H9 (cell line): ENCODE measurements around the gene SLC35A2. TPM values are rescaled to one million over a fixed set of nuclear protein-coding genes. Genes with fewer than 3 reads are reported as not detected.
A peak's percentile ranks its signal among the peaks of the same experiment; 100 is the strongest.

Source experiments
- DNase-seq: peaks from one replicate; pipeline ENCODE4 v3.0.0-alpha.2; 2017
- H2AFZ ChIP-seq: one replicate; pipeline ENCODE4 v1.6.1; 2013; ENCODE audit warnings: mild to moderate bottlenecking, low read length, control low read depth, moderate library complexity
- H2AK5ac ChIP-seq: 2 replicates; pipeline ENCODE4 v1.6.1; 2013; ENCODE audit warnings: low read length, control low read depth, mixed read lengths; ENCODE audit not compliant: insufficient read length
- H2BK120ac ChIP-seq: one replicate; pipeline ENCODE4 v1.6.1; 2013; ENCODE audit warnings: low read depth, mild to moderate bottlenecking, low read length, control low read depth, inconsistent platforms; ENCODE audit not compliant: poor library complexity, severe bottlenecking
- H2BK12ac ChIP-seq: 2 replicates; pipeline ENCODE4 v1.6.1; 2013; ENCODE audit warnings: low read length, control low read depth, mixed read lengths, low read depth; ENCODE audit not compliant: insufficient read length
- H2BK15ac ChIP-seq: 2 replicates; pipeline ENCODE4 v1.6.1; 2013; ENCODE audit warnings: low read depth, low read length, control low read depth
- H2BK20ac ChIP-seq: one replicate; pipeline ENCODE4 v1.6.1; 2013; ENCODE audit warnings: low read depth, mild to moderate bottlenecking, low read length, control low read depth, inconsistent platforms; ENCODE audit not compliant: poor library complexity, severe bottlenecking
- H2BK5ac ChIP-seq: 2 replicates; pipeline ENCODE4 v1.6.1; 2013; ENCODE audit warnings: low read length, control low read depth, mixed read lengths; ENCODE audit not compliant: insufficient read length
- H3K14ac ChIP-seq: 2 replicates; pipeline ENCODE4 v1.6.1; 2013; ENCODE audit warnings: low read length, control low read depth; ENCODE audit not compliant: insufficient read depth
- H3K18ac ChIP-seq: 2 replicates; pipeline ENCODE4 v1.6.1; 2013; ENCODE audit warnings: low read depth, mild to moderate bottlenecking, mixed read lengths, low read length, control low read depth; ENCODE audit not compliant: insufficient read length
- H3K23ac ChIP-seq: 2 replicates; pipeline ENCODE4 v1.6.1; 2013; ENCODE audit warnings: low read length, control low read depth, mixed read lengths, low read depth; ENCODE audit not compliant: insufficient read length
- H3K23me2 ChIP-seq: 2 replicates; pipeline ENCODE4 v1.6.1; 2013; ENCODE audit warnings: low read depth, mild to moderate bottlenecking, mixed read lengths, low read length, control low read depth; ENCODE audit not compliant: insufficient read length, poor library complexity, severe bottlenecking
- H3K27ac ChIP-seq: 2 replicates; pipeline ENCODE4 v1.5.1; 2013; ENCODE audit warnings: low read length, control low read depth, mixed read lengths, low read depth; ENCODE audit not compliant: insufficient read length
- H3K27me3 ChIP-seq: 2 replicates; pipeline ENCODE4 v1.6.1; 2013; ENCODE audit warnings: low read length, control low read depth, inconsistent platforms; ENCODE audit not compliant: insufficient read depth
- H3K4ac ChIP-seq: 2 replicates; pipeline ENCODE4 v1.6.1; 2013; ENCODE audit warnings: low read depth, mild to moderate bottlenecking, control low read depth, inconsistent platforms, low read length, moderate library complexity
- H3K4me1 ChIP-seq: 2 replicates; pipeline ENCODE4 v1.6.1; 2013; ENCODE audit warnings: low read length, control low read depth, inconsistent platforms; ENCODE audit not compliant: insufficient read depth
- H3K4me2 ChIP-seq: 2 replicates; pipeline ENCODE4 v1.6.1; 2013; ENCODE audit warnings: low read length, control low read depth, mixed read lengths; ENCODE audit not compliant: insufficient read length, insufficient read depth
- H3K56ac ChIP-seq: 2 replicates; pipeline ENCODE4 v1.6.1; 2013; ENCODE audit warnings: low read depth, mild to moderate bottlenecking, mixed read lengths, low read length, control low read depth; ENCODE audit not compliant: insufficient read length
- H3K79me1 ChIP-seq: 2 replicates; pipeline ENCODE4 v1.6.1; 2013; ENCODE audit warnings: low read depth, mild to moderate bottlenecking, moderate library complexity, low read length, control low read depth, inconsistent platforms; ENCODE audit not compliant: insufficient read depth, poor library complexity, severe bottlenecking
- H3K79me2 ChIP-seq: 2 replicates; pipeline ENCODE4 v1.6.1; 2013; ENCODE audit warnings: low read length, control low read depth, inconsistent platforms; ENCODE audit not compliant: insufficient read depth
- H3K9ac ChIP-seq: 2 replicates; pipeline ENCODE4 v1.6.1; 2013; ENCODE audit warnings: low read length, control low read depth, mixed read lengths; ENCODE audit not compliant: insufficient read length; ENCODE audit errors: extremely low read depth
- H3K9me3 ChIP-seq: one replicate; pipeline ENCODE4 v1.6.1; 2013; ENCODE audit warnings: low read depth, low read length, inconsistent platforms; ENCODE audit not compliant: control insufficient read depth
- H3T11ph ChIP-seq: one replicate; pipeline ENCODE4 v1.6.1; 2013; ENCODE audit warnings: mild to moderate bottlenecking, low read length, control low read depth, inconsistent platforms
- H4K20me1 ChIP-seq: one replicate; pipeline ENCODE4 v1.6.1; 2013; ENCODE audit not compliant: control insufficient read depth, insufficient read length, insufficient read depth
- H4K5ac ChIP-seq: 2 replicates; pipeline ENCODE4 v1.6.1; 2013; ENCODE audit warnings: low read depth, mild to moderate bottlenecking, mixed read lengths, low read length, control low read depth; ENCODE audit not compliant: insufficient read length
- H4K8ac ChIP-seq: replicated peaks from 2 replicates; pipeline ENCODE4 v1.6.1; 2013; ENCODE audit warnings: low read length, control low read depth, mixed read lengths, low read depth; ENCODE audit not compliant: insufficient read length
- H4K91ac ChIP-seq: 2 replicates; pipeline ENCODE4 v1.6.1; 2013; ENCODE audit warnings: low read depth, mild to moderate bottlenecking, moderate library complexity, mixed read lengths, low read length, control low read depth; ENCODE audit not compliant: insufficient read length
- H3K27ac Mint-ChIP-seq, 3 experiments: 2 replicates in 2 of 3; 3 replicates in 1 of 3; pipeline ENCODE4 v1.8.0; 2020 to 2021; ENCODE audit warnings: mixed read lengths in 3 of 3, mild to moderate bottlenecking in 1 of 3, moderate library complexity in 1 of 3
- H3K27me3 Mint-ChIP-seq: 2 replicates; pipeline ENCODE4 v1.8.0; 2021; ENCODE audit warnings: low read depth, mild to moderate bottlenecking, moderate library complexity, mixed read lengths
- H3K36me3 Mint-ChIP-seq, 3 experiments: 2 replicates in 2 of 3; 3 replicates in 1 of 3; pipeline ENCODE4 v1.8.0; 2020 to 2021; ENCODE audit warnings: low read depth in 3 of 3, mixed read lengths in 3 of 3; ENCODE audit not compliant: insufficient read depth in 1 of 3
- H3K4me1 Mint-ChIP-seq, 2 experiments: 2 replicates each; pipeline ENCODE4 v1.8.0; 2020; ENCODE audit warnings: mixed read lengths in 2 of 2
- H3K4me3 Mint-ChIP-seq, 2 experiments: 2 replicates in 1 of 2; 3 replicates in 1 of 2; pipeline ENCODE4 v1.8.0; 2020 to 2021; ENCODE audit warnings: mild to moderate bottlenecking in 2 of 2, mixed read lengths in 2 of 2, moderate library complexity in 1 of 2
- H3K9me3 Mint-ChIP-seq, 2 experiments: 2 replicates in 1 of 2; 3 replicates in 1 of 2; pipeline ENCODE4 v1.8.0; 2020; ENCODE audit warnings: mild to moderate bottlenecking in 2 of 2, mixed read lengths in 2 of 2, moderate library complexity in 1 of 2
- WGBS: extraction: QIAGEN DNeasy Blood & Tissue Kit; methylation state at CpG from one replicate; pipeline ENCODE4 v1.1.7; 2013; ENCODE audit warnings: missing lambda C conversion rate, low lambda C conversion rate, mixed read lengths; ENCODE audit not compliant: insufficient read length; ENCODE audit errors: extremely low coverage; 5-methylcytosine and 5-hydroxymethylcytosine counted together
- long read RNA-seq: library from polyadenylated mRNA; unstranded; transcript quantifications from one replicate; pipeline ENCODE4 v2.0.0, GENCODE V29; 2020
- total RNA-seq: library from RNA; stranded (reverse); gene quantifications from 2 replicates; pipeline ENCODE4 v1.2.1, GENCODE V29; 2021
- TF ChIP-seq, protein P1 (sequence below): fragments of 200-600 bp; sonication (generic); conservative IDR thresholded peaks from 3 replicates; pipeline ENCODE4 v1.8.0; 2021; ENCODE audit warnings: antibody characterized with exemption, mild to moderate bottlenecking

The SLC35A2 gene
- 29.1 and 32.9 TPM in 2 replicates for total RNA-seq
- long read RNA-seq, transcript SLC35A2-207 (4 exons, 1,739 nt), result minor isoform, 7 of 135 reads
- long read RNA-seq, transcript SLC35A2-204 (4 exons, 3,047 nt), result major isoform, 106 of 135 reads
- long read RNA-seq, transcript SLC35A2-202 (3 exons, 903 nt), result minor isoform, 9 of 135 reads
- long read RNA-seq, partial matches to known transcripts, result 0 of 135 reads
- long read RNA-seq, other reads (novel, unspliced or antisense), result 9 of 135 reads

DNA sequence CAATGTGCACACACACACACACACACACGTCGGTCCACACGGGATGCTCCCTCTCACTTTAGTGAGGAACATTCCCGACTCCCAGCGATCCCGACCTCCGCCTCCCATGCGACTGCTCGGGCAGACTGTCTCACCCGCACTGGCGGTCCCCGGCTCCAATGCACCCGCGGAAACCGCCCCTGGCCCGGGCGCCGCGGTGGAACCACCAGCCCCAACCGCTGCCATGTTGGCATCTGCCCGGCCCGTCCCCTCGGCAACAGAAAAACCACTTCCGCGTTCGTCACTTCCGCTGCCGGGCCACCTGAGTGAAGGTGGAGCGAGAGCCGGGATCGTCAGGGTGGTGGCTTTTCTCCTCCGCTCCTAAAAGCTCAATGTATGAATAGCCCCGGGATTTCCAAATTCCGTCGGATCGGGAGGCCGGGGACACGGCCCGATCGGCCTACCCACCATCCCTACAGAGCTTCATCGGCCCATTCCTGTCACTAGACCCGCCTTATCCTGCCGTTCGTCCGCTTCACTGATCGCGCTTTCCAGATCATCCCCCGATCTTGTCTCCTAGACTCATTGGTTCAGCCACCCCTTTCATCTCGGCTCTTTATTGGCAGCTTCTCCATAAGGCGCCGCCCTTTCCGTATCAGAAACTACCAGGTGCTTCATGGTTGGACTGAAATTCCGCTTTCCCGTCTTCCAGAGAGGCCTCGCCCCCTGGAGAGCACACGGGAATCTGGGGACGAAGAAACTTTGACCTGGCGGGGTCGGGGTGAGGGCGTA lies at the start of gene SLC35A2:
Gene SLC35A2 (minus strand): TSS at position 235 of the 771 bp plus-strand sequence. CDS start 10 bp downstream, at position 225.
- H3K23ac ChIP-seq, result no peak within 1 kb of the TSS
- H3K4ac ChIP-seq, result no peak within 1 kb of the TSS
- DNase-seq, result peak; percentile 86
- H3K79me2 ChIP-seq, result peaks cover 10% of the 10 kb centered on the region; the same call in 1 of the 2 replicates
- peak within 1 kb of the TSS; percentile 58 for H3K9ac ChIP-seq
- H2BK5ac ChIP-seq, result peak within 1 kb of the TSS; percentile 9
- H3K4me1 Mint-ChIP-seq, result peaks cover 16 to 41% of the 10 kb centered on the region in 2 experiments
- H3K4me2 ChIP-seq, result peak within 1 kb of the TSS; percentile 48
- no peak within 1 kb of the TSS for H3T11ph ChIP-seq
- peaks cover 3% of the 10 kb centered on the region for H3K27me3 Mint-ChIP-seq
- no peak within 1 kb of the TSS for H4K91ac ChIP-seq
- H3K4me1 ChIP-seq, result no peaks in the 10 kb centered on the region
- no peak within 1 kb of the TSS; the same call in 1 of the 2 replicates for H3K14ac ChIP-seq
- H3K4me3 Mint-ChIP-seq, result peak within 1 kb of the TSS; percentile 87 to 94
- H4K5ac ChIP-seq, result no peak within 1 kb of the TSS
- H3K36me3 Mint-ChIP-seq, result peaks cover 35 to 49% (median 48%) of the 10 kb centered on the region in 3 experiments
- H3K23me2 ChIP-seq, result no peaks in the 10 kb centered on the region
- peaks cover 66 to 74% of the 10 kb centered on the region in 2 experiments for H3K9me3 Mint-ChIP-seq
- H3K27ac Mint-ChIP-seq, result peak within 1 kb of the TSS; percentile 90 to 98 (median 95)
- no peak within 1 kb of the TSS for H2BK12ac ChIP-seq
- peak within 1 kb of the TSS; percentile 22 for H3K18ac ChIP-seq
- peaks cover 4% of the 10 kb centered on the region for H3K79me1 ChIP-seq
- TF ChIP-seq, protein P1, sequence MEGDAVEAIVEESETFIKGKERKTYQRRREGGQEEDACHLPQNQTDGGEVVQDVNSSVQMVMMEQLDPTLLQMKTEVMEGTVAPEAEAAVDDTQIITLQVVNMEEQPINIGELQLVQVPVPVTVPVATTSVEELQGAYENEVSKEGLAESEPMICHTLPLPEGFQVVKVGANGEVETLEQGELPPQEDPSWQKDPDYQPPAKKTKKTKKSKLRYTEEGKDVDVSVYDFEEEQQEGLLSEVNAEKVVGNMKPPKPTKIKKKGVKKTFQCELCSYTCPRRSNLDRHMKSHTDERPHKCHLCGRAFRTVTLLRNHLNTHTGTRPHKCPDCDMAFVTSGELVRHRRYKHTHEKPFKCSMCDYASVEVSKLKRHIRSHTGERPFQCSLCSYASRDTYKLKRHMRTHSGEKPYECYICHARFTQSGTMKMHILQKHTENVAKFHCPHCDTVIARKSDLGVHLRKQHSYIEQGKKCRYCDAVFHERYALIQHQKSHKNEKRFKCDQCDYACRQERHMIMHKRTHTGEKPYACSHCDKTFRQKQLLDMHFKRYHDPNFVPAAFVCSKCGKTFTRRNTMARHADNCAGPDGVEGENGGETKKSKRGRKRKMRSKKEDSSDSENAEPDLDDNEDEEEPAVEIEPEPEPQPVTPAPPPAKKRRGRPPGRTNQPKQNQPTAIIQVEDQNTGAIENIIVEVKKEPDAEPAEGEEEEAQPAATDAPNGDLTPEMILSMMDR, result no peak
- WGBS, result no CpG with 5 or more reads among the region's 60 CpGs
- H2AFZ ChIP-seq, result no peak within 1 kb of the TSS
- H2BK15ac ChIP-seq, result no peak within 1 kb of the TSS
- peak within 1 kb of the TSS; percentile 47 for H3K27ac ChIP-seq
- no peak within 1 kb of the TSS for H2BK20ac ChIP-seq
- no peaks in the 10 kb centered on the region for H3K27me3 ChIP-seq
- H3K9me3 ChIP-seq, result no peaks in the 10 kb centered on the region
- H2BK120ac ChIP-seq, result no peak within 1 kb of the TSS
- H3K56ac ChIP-seq, result no peak within 1 kb of the TSS
- H2AK5ac ChIP-seq, result no peak within 1 kb of the TSS
- no peak within 1 kb of the TSS for H4K8ac ChIP-seq
- no peaks in the 10 kb centered on the region for H4K20me1 ChIP-seq
